ENCODE measurements around the gene CCDC137. TPM values are rescaled to one million over a fixed set of nuclear protein-coding genes. Genes with fewer than 3 reads are reported as not detected.

The CCDC137 gene
- total RNA-seq, 6 donors from 2014 or later = 10.8 to 49.2 (median 12.6) TPM

DNA sequence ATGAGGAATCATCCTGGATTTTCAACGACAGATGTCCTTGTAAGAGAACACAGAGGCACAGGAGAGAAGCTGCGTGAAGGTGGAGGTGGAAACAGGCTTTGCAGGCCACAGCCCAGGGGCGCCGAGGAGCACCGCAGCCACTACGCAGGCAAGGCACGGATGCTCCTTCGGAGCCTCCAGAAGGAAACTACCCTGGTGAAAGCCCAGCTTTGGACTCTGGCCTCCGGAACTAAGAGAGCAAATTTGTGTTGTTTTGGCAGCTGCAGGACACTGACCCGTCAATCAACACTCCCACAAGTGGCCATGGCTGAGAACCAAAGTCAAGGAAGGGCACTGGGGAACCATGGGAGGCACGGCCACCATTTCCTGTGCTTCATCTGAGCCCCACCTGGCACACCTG is 13.6 kb downstream of the CCDC137 start:
- WGBS, 2 donors = 85 to 92% methylated on average over 11 of the region's 11 CpGs
- TF ChIP-seq, protein P1, sequence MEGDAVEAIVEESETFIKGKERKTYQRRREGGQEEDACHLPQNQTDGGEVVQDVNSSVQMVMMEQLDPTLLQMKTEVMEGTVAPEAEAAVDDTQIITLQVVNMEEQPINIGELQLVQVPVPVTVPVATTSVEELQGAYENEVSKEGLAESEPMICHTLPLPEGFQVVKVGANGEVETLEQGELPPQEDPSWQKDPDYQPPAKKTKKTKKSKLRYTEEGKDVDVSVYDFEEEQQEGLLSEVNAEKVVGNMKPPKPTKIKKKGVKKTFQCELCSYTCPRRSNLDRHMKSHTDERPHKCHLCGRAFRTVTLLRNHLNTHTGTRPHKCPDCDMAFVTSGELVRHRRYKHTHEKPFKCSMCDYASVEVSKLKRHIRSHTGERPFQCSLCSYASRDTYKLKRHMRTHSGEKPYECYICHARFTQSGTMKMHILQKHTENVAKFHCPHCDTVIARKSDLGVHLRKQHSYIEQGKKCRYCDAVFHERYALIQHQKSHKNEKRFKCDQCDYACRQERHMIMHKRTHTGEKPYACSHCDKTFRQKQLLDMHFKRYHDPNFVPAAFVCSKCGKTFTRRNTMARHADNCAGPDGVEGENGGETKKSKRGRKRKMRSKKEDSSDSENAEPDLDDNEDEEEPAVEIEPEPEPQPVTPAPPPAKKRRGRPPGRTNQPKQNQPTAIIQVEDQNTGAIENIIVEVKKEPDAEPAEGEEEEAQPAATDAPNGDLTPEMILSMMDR (IDR thresholded peaks at IDR 0.05) = no peak
- no peak for TF ChIP-seq POLR2A (IDR thresholded peaks at IDR 0.05)
- TF ChIP-seq POLR2AphosphoS5 (IDR thresholded peaks at IDR 0.05) = no peak

DNA sequence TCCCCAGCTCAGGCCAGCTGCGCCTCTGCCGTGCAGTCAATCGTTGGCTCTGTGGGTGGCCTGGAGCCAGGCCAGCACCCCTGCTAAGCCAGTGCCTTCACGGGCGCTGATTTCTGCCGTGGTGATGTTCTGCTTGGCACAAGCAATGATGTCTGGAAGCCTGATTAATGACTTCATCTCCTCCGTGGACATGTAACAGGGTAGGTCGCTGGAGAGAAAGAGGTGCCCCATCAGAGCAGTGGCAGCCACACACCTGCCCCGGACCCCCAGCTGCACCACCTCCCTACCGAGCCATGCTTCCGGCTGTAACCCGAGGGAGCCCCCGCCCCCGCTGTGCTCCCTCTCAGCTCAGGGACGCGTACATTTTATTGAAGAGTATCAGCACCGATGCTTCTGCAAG is 15.1 kb downstream of the CCDC137 start:
- TF ChIP-seq POLR2A (IDR thresholded peaks at IDR 0.05) (no peak), POLR2AphosphoS5 (IDR thresholded peaks at IDR 0.05) (no peak)
- ATAC-seq (ENCODE audit: low FRiP score in 2 of 2) = no peak
- Histone ChIP-seq H3K4me3 (no peak overlapping the region), H3K9me3 (no peaks in the 10 kb centered on the region), H3K4me1 (peaks cover 22 to 38% (median 27%) of the 10 kb centered on the region in 4 donors), H3K27me3 (no peaks in the 10 kb centered on the region), H3K27ac (no peak overlapping the region), H3K36me3 (peaks cover 2 to 25% (median 9%) of the 10 kb centered on the region in 4 donors)
- WGBS, 2 donors = 83 to 92% methylated on average over 9 to 17 of the region's 17 CpGs
- DNase-seq = no peak

More for the DNA sequence above, 13.6 kb downstream of the CCDC137 start:
- Histone ChIP-seq H3K4me3 (no peak overlapping the region), H3K4me1 (peaks cover 16 to 25% (median 17%) of the 10 kb centered on the region in 4 donors), H3K9me3 (no peaks in the 10 kb centered on the region), H3K27ac (no peak overlapping the region), H3K36me3 (peaks cover 0 to 12% (median 0%) of the 10 kb centered on the region in 4 donors), H3K27me3 (no peaks in the 10 kb centered on the region)
- no peak for ATAC-seq (ENCODE audit: low FRiP score in 2 of 2)
- DNase-seq = no peak

DNA sequence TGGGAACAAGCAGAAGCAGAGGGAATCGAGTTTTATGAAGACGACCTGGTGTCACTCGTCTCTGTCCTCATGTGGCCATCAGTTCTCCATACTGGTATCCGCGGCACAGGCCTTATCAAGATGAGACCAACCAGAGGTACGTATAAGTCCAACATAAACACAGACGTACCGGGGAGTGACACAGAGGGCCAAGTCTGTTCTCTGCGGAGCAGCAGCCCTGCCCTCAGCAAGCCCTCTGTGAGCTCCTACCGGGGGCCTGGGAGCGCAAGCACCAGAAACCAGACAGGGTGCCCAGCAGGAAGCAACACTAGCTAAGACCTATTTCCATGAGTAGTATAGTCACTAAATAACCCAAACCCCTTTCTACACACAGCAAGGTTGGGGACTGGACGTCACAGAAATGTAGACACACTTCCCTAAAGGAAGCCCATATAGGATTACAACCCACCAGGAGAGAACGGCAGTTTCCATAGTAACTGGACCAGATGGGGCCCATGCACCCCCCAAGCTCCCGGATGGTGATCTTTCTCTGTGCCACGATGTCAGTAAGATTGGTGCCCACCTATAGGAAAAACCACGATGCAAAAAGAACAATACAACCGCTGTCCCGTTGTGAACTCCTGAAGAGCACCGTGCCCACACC is 16.1 kb downstream of the CCDC137 start:
- Histone ChIP-seq H3K27ac (peak overlapping the region; percentile 82 to 93 (median 88)), H3K36me3 (peaks cover 9 to 35% (median 19%) of the 10 kb centered on the region in 4 donors), H3K9me3 (no peaks in the 10 kb centered on the region), H3K4me1 (peaks cover 22 to 38% (median 28%) of the 10 kb centered on the region in 4 donors), H3K27me3 (no peaks in the 10 kb centered on the region), H3K4me3 (peak overlapping the region; percentile 88 to 100 (median 92))
- no peak for ATAC-seq (ENCODE audit: low FRiP score in 2 of 2)
- TF ChIP-seq POLR2A (IDR thresholded peaks at IDR 0.05) (no peak), POLR2AphosphoS5 (IDR thresholded peaks at IDR 0.05) (no peak), EP300 (IDR thresholded peaks at IDR 0.05) (no peak)
- TF ChIP-seq, protein P1 (IDR thresholded peaks at IDR 0.05) = no peak
- 42 to 47% methylated on average over 17 to 19 of the region's 19 CpGs for WGBS, 2 donors
- DNase-seq = no peak

DNA sequence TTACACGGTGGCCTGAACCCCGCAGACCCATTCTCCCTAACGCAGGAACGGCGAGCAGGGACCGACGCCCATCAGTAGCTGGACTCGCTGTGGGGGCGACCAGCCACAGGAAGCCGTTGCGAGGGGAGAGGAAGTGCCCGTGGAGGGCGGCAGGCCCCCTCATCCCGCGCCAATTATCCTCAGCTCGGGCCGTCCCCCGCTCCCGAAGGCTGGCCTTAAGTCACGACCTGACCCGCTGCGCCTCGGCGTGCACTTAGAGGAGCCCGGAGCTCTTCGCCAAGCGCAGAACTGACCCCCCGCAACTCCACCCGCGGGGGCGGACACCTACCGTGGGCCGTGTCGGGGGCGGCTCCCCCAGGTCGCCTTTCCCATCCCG is 16.7 kb downstream of the CCDC137 start:
- DNase-seq = no peak
- H3K27me3 ChIP-seq = no peaks in the 10 kb centered on the region
- peaks cover 9 to 40% (median 24%) of the 10 kb centered on the region in 4 donors for H3K36me3 ChIP-seq
- H3K27ac ChIP-seq = peak overlapping the region; percentile 82 to 93 (median 88)
- no peak for ATAC-seq (ENCODE audit: low FRiP score in 2 of 2)
- no peaks in the 10 kb centered on the region for H3K9me3 ChIP-seq
- WGBS, 2 donors = 1% methylated on average over 25 of the region's 37 CpGs; no CpG with 5 or more reads in 1 of the 2 donors
- peak overlapping the region; percentile 88 to 100 (median 92) for H3K4me3 ChIP-seq
- TF ChIP-seq POLR2AphosphoS5 (IDR thresholded peaks at IDR 0.05) = no peak
- TF ChIP-seq EP300 (IDR thresholded peaks at IDR 0.05) = no peak
- TF ChIP-seq, protein P1 (IDR thresholded peaks at IDR 0.05) = no peak
- TF ChIP-seq POLR2A (IDR thresholded peaks at IDR 0.05) = no peak
- peaks cover 22 to 38% (median 28%) of the 10 kb centered on the region in 4 donors for H3K4me1 ChIP-seq

DNA sequence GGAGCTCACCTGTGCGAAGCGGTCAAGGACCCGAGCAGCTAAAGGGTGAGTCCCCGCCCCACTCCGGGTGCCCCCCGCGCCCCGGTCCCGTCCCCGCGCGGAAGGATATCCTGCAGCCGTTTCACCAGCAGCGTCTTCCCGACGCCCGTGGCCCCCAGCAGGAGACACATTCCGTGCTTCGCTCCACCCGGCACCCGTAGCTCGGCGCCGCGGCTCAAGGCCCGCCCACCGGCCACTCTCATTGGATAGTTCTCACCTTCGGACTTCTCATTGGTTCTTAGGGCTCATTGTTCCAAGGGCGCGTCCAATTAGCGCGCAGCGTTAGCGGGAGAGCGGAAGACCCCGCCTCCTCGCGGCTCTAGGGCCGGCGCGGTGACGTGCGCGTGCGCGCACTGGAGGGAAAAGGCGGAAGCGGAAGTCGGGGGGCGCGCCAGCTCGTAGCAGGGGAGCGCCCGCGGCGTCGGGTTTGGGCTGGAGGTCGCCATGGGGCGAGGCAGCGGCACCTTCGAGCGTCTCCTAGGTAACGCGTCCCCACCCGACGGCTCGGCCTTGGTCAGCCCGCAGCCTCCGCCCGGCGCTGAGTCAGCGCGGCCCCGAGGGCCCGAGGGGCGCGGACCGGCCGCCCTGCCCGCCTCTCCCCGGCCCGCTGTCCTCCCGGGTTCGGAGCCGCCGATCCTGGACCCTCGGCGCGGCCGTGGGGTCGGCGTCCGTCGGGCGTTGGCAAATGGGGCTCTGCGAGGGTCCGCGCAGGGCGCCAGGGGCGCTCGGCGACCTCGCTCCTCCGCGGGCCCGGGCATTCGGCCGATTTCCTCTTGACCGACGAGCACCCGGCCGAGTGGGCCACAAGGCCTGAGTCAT is 17.3 kb downstream of the CCDC137 start, which contains the start of the genes ARL16 and HGS:
Gene ARL16, minus strand, starts transcription at position 214 of the 858 bp plus-strand sequence. Its CDS starts 44 bp downstream, at position 170.
Gene HGS, plus strand, starts transcription at position 428 of the 858 bp plus-strand sequence. Its CDS starts 56 bp downstream, at position 484.
- peaks cover 22 to 38% (median 28%) of the 10 kb centered on the region in 4 donors for H3K4me1 ChIP-seq
- H3K9me3 ChIP-seq = no peaks in the 10 kb centered on the region
- TF ChIP-seq EP300 (IDR thresholded peaks at IDR 0.05) (no peak), POLR2A (IDR thresholded peaks at IDR 0.05) (peak in 3 of 4 donors; percentile 67 to 91 (median 89)), POLR2AphosphoS5 (IDR thresholded peaks at IDR 0.05) (peak; percentile 72 to 79)
- TF ChIP-seq, protein P1 (IDR thresholded peaks at IDR 0.05) = peak in 1 of 6 experiments; percentile 5
- peaks cover 15 to 47% (median 31%) of the 10 kb centered on the region in 4 donors for H3K36me3 ChIP-seq
- H3K27ac ChIP-seq = peak within 1 kb of the TSS; percentile 82 to 93 (median 88)
- WGBS, 2 donors = 0% methylated on average over 22 to 49 of the region's 112 CpGs
- ATAC-seq (ENCODE audit: low FRiP score in 2 of 2) = peak; percentile 98
- peak; percentile 96 to 99 for DNase-seq
- no peaks in the 10 kb centered on the region for H3K27me3 ChIP-seq
- peak within 1 kb of the TSS; percentile 88 to 100 (median 92) for H3K4me3 ChIP-seq
